HG03457 (cell line): ENCODE results near the gene ACTC1.

Experiments
- ATAC-seq: cut with Tn5 transposase; IDR thresholded peaks from one replicate; pipeline ENCODE4 v1.9.1; 2021; ENCODE audit warnings: moderate number of reproducible peaks; ENCODE audit not compliant: unreplicated experiment

Gene ACTC1

DNA sequence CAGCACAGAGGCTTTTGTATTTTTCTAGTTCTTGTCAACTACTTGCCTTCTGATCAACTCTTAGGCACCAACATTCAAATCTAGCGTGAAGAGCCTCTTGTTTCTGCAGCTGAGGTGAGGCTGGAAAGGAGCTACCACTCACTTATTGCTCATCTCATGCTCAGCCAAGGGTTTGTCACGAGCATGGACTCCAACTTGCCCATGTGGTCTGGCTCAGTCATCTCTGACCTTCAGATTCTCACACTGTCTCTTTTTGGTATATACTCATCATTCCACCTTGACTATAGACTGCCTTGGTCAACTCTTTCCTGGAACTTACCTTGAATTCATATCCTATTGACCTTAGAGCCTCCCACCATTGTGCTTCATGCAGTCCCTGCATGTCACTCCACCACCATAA is 35.4 kb downstream of the ACTC1 start:
- no peak for ATAC-seq

DNA sequence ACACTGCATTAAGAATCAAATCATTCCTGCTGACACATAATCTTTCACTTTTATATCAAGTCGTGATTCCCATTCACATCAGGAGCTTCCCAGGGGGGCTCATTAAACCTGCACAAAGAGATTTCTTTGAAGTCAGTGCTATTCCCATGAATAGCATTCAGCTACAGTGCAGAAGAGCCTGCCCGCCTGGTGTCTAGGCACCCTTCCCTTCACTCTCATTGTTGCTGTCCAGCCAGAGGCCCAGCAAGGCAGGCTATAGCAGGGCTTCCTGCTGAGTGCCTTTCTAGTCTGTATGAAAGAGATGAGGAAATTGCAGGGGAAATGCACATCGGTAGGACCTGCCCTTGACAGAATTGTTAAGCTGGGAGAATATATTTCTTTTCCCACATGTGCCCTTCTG is 36.0 kb downstream of the ACTC1 start:
- no peak for ATAC-seq

GRCh38 chr15:34757262-34757661 is 38.1 kb downstream of the ACTC1 start:
- ATAC-seq: no peak

- no peak for ATAC-seq
Observed at GRCh38 chr15:34755419-34755773, 40.0 kb downstream of the ACTC1 start.

DNA sequence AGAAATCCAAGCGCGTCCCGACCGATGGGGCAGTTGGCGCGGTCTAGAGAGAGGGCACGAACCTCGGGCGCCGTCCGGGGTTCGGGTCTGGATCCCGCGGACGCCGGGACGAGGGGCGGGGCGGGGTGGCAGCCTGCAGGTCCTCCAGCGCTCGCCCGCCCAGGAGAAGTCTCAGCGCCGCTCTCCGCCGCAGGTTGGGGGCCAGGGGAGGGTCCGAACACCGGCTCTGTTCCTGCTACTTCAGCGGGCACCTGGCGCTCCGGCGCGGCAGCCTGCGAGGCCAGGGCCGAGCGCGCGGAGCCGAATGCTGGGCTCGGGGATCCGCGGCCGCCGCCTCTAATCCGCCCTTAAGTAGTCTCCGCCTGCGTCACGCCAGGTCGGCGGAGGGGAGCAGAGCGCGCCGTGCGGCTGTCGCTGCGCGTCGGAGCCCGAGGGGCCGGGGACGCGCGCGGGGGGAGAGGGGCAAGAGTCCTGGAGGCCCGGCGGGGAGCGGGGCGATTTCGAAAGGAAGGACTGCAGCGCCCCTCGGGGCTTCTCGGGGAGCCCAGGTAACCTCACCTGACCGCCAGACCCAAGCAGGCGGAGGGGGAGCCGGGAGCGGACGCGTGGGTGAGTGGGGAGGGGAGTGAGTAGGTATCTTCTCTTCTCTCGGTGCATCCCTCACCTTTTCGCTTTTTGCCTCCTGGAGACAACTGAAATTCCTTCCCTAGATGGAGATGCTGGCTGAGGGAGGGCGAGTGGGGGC is 40.5 kb downstream of the ACTC1 start, which contains the start of gene GJD2:
Gene GJD2 (minus strand): TSS at position 325 of the 745 bp plus-strand sequence. CDS start 510 bp downstream, outside the sequence.
- no peak for ATAC-seq

DNA sequence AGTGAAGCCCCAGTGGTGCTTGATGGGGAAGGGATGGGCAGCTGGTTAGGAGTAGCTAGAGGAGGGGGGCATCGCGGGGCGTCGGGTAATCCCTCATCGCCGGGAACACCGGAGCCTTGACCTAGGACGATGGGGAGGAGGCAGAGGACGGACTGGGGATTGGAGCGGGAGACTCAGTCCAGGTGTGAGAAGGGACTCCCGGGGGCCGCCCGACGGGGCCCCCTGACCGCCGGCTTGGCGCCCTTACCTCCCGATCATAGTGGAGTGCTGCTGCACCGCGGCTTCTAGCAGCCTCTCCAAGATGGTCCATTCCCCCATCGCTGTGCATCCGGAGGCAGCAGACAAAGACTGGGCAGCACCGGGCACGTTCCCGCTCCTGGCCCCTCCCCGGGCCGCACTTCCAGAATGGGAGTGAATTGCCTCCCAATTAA is 41.2 kb downstream of the ACTC1 start:
- no peak for ATAC-seq

- no peak for ATAC-seq
Observed at GRCh38 chr15:34753236-34753894, 42.0 kb downstream of the ACTC1 start.

DNA sequence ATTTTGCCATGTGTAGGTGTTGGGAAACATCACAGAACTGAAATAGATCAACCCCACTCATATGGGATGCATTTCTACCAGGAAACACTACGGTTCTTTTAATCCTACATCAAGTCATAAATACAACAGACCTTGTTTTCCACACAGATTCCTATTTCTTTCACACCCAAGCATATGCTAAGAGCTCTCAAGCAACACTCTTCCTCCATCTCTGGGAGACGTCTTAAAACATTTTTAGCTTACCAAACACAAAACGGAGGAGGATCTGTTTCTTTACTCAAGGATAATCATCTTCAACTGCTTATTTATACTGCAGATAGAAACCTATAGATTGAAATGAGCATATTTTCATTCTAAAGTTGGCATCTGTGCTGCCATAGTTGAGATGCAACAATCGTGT is 45.7 kb downstream of the ACTC1 start:
- no peak for ATAC-seq
